GM19372 (cell line): ENCODE results near the gene GRPR.
"Not testable (repeated sequence)": the region's sequence is repeated elsewhere in the genome, so short reads cannot be mapped to it uniquely, and the experiment has no call there.

Experiments used
- ATAC-seq: cut with Tn5 transposase; IDR thresholded peaks from one replicate; pipeline ENCODE4 v1.9.1; 2021; ENCODE audit warnings: mild to moderate bottlenecking, low read depth, moderate library complexity; ENCODE audit not compliant: unreplicated experiment

Gene GRPR

DNA sequence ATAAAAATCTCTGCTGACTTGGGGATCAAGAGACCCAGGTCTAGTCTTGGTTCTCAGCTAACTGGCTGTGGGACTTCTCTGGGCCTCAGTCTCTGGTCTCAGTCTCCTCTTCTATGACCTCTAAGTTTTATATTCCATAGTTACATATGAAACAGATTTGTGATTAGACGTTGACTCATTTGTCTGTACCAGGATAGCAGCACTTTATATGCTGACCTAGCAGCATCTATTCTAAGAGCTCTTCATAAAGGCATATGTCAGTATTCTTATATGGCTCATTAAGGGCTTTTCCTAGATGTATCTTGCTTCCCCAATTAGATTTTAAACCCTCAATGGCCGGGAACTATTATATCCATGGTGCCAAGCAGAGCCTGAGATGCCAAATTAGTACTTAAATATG lies 12.7 kb downstream of the GRPR start:
- no peak for ATAC-seq

DNA sequence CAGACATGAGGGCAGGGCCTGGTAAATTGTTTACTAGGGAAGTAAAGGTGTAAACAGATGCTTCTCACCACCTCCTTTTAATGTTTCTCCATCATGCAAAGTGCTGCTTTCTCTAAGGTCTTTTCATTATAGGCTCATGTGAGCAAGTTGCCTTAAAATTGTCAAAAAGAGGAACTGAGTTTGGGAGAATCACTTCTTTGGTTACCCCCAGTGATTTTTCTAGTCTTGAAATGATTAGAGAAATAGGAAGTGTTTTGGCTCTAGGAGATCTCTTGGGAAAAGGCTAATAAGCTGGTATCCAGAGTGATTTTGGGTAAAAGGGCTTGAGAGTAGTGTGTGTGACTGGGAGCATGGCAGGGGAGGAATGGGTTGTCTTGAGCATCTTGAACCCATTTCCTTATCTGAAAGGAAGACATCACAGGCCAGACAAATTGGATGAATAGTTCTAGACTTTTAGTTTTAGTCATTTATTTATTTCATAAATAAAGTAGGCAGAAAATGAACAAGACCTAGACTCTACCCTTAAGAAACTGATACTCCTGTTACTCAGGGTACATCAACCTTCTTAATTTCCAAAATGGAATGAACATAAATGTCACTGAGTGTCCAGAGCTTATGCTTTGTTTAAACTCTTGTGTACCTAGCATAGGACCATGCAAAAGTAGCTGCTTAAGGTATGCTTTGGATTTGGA lies 14.2 kb downstream of the GRPR start:
- no peak for ATAC-seq

DNA sequence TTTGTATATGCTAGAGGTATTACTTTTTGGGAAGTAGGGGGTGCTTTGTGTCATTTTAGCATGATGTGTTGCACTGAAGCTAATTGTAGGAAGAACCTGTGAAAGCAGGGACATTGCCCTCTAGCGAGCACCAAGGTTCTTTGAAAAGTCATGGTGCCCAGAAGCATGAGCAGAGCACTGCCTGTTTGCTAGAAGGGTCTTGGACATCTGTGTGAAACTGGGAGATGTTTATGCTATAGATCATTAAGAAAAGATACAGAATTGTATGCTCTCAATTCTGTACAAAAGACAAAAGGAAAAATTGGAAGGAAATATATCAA lies 14.7 kb downstream of the GRPR start:
- no peak for ATAC-seq

DNA sequence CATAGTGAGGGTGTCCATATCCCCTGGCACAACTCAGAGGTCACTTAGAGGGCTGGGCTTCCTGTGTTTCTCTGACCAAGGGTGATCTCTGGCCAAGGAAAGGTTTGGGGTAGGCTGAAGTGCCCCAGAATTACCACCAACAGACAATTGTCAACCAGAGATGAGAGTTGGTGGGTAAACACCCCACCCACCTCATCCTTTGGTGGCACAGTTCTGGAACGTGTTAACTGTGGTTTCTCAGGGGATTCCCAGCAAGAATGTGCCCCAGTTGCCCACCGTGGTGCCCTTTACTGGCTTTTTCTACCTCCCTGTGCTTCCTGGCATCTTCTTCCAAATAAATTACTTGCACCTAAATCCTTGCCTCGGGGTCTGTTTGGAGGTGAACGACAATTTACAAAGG lies 17.1 kb downstream of the GRPR start:
- no peak for ATAC-seq

DNA sequence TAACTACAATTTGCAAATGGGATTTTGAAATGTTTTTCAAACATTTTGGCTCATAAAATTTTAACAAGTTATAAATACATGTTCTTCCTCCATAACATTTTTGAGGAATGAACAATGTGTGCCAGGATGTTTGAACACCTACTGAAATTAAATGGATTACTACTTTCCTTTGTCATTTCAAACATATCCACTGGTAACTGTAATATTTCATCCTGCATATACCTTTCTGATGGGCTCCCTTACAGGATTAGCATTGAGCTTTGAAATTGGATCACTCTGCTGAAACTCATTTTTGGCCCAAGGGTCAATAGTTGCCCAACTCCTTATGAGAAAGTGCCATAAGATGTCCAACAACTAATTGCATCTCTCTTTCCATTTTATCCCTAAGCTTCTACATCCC lies 17.6 kb downstream of the GRPR start:
- no peak for ATAC-seq

DNA sequence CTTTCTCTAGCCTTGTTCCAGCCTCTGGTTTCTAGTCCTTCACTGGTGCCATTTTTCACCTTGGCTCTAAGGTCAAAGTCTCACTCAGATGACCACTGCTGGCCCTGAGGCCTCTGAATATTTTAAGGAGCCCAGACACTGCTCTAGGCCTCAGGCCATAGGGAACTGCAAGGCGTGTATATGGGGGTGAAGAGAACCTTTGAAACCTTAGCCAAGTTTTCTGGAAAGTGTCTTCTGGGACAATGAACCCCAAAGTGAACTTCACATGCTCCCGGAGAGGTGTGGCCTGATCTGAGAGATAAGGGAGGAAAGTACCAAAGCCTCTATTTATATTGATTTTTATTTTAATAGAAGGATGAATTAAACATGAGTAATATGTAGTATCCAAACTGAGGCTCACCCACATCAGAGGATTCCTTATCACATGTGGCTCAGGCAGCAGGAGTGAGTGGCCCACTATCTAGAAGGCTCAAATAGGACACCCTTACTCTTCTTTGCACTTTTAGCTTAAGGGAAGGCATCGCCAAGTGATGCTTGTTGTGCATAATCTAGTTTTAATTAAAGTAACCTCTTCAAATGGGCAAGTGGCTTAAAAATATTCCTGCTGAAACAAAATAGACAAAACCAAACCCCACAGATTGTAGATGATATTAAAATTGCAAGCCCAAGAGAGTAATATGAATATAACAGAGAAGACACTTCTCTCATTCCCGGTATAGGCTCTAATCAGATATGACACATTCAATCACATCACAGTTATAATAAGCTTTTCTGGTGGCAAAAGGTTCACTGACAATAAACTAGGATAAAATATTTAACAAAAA lies 18.3 kb downstream of the GRPR start:
- no peak for ATAC-seq

DNA sequence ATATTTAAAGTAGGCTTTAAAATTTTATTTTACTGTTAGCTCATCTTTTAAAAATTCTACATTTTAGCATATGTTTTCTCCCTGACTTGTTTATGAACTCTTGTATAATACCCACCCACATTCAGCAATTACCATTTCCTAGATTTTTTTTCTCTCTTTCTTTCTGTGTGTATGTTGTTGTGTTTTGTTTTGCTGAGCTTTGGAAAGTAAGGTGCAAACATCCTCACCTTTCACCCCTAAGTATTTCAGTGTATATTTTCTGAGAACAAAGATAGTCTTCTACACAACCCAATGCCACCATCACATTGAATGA lies 18.8 kb downstream of the GRPR start:
- ATAC-seq, result no peak

DNA sequence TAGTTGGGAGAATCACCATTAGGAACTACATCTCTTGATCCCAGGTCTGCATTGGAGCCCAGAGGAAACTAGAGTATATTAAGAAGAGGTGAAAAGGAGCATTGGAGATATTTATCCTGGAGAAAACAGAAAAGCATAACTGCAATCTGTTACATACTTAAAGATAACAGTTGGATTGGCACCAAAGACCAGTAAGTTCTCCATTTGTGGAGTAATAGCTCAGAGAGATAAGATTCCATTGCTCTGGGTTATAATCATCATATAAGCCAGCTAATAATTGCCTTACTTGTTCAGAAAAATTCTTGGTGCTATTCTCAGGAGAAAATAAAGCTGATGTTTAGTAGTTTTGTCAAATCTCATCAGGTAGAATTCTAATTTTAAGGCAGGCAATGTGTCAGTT lies 20.6 kb downstream of the GRPR start:
- ATAC-seq, result no peak

DNA sequence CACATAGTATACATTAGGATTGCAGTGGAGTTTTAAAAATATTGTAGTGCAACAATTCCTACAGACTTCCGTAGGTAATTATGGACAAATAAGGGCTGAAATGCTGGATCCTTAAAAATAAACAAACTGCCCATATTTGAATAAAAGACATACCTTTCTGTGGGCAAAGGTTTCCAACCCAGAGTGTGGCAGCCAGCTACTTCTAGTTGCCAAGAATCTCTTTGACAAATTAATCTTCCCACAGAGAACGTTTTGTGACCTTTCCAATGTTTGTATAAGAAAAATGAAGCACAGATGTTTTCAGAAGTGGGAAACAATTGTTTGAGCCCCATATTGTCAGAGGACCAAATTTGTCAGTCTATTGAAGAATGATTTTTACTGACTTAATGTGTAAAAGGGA lies 21.1 kb downstream of the GRPR start:
- ATAC-seq, result no peak

DNA sequence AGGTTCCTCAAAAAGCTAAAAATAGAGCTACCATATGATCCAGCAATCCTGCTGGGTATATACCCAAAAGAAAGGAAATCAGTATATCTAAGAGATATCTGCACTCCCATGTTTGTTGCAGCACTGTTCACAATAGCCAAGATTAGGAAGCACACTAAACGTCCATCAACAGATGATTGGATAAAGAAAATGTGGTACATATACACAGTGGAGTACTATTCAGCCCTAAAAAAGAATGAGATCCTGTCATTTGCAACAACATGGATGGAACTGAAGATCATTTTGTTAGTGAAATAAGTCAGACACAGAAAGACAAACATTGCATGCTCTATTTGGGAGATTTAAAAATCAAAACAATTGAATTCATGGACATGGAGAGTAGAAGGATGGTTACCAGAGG lies 21.7 kb downstream of the GRPR start:
- not testable (repeated sequence) for ATAC-seq

DNA sequence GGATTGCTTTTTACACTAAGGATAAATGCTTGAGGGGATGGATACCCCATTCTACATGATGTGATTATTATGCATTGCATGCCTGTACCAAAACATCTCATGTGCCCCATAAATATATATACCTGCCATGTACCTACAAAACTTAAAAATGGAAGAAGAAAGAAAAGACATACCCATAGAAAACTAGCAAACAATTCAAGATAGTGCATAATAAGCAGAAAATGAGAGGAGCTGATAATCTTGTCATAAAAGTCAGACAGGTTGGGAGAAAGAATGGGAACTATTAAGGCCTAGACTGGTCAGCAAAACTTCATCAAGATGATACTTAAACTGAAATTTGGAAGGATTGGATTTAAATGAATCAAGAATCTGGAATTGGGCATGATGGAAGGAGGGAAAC lies 22.3 kb downstream of the GRPR start:
- ATAC-seq, result no peak

DNA sequence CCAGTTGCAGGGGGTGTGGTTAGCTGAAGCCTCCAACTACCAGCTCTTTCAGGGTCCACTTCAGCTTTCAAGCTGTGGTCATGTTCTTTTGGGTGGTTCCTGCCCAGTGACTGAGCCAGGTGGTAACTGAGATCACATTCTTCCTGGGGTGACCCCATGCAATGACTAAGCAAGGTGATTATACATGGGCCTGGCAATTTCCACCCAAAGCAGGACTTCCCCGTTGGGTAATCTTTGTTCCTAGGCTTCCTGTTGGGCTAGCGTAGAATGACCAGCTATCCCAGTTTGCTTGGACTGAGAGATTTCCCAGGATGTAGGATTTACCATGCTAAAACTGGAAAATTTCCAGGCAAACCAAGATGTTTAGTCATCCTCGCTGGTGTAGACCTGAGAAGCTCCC lies 25.5 kb downstream of the GRPR start:
- no peak for ATAC-seq

DNA sequence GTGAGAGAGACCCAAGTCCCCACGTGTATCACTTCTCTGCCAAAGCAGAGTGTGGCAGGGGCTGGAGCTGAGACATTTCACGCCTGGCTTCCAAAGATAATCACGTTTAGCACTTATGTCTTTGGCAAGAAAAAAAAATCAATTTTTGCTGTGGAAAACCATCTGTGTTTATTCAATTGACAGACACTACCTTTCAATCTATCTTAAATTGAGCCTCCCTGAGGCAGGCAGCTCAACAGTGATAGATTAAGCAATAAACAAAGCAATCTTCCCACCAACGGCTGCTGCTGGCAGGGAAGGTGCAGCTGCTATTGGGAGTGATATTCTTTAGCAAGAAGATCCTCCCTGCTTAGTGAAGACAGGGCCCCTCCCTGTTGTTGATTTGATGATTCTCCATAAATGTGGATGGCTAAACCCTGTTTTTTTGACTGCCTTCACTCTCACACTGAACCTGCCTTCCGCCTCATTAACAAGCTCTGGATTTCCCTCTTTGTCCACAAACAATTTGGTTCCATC lies 32.3 kb downstream of the GRPR start:
- ATAC-seq, result no peak

DNA sequence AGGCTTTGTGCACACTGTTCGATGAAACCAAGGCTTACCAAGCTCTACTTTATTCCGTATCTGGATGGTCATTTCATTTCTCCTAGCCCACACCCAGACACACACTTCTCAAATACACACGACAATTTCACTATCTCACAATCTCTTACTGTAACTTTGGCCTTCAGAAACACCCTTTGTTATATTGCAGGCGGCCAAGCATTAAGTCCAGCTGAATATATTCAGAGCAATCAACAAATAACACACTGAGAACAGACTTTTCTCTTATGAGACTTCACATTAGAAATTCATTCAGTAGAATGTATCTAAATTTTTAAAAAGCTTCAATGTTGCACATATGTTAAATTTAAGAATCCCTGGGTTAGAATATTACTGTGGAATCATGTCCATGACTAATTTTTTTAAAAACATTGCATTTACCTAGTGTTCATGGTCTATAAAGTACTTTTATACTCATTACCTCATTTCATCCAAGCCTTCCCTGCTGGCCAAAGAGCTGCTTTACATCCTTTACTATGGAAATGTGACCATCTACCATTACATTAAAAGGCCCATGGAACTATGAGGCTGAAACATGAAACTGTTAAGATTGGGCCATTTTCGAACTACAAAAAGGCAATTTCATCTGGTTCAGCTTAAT lies 33.4 kb downstream of the GRPR start:
- ATAC-seq, result no peak

DNA sequence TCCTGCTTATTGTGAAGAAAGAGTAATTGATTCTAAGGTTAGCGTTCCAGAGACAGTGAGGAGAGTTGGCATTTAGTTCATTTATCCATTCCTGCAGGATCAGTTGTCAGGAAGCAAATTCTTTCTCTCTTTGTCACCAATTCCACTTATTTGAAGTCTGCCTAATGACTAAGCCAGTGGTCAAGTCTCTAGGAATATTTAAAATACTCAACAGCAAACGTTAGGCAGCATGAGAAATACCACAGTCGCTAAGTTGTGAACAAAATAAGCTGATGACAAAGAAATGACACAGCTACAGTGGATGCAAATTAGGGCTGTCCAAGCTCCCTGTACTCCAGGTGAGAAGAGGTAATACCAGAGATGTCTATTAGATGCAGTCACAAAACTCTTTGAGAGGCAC lies 37.4 kb downstream of the GRPR start:
- no peak for ATAC-seq

DNA sequence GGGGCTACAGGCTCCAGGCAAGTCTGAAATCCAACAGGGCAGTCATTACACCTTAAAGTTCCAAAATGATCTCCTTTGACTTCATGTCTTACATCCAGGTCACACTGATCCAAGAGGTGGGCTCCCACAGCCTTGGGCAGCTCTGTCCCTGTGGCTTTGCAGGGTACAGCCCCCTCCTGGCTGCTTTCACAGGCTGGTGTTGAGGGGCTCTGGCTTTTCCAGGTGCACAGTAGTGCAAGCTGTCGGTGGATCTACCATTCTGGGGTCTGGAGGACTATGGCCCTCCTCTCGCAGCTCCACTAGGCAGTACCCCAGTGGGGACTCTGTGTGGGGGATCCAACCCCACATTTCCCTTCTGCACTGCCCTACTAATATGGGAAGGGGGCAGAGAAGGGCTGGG lies 37.8 kb downstream of the GRPR start:
- not testable (repeated sequence) for ATAC-seq

DNA sequence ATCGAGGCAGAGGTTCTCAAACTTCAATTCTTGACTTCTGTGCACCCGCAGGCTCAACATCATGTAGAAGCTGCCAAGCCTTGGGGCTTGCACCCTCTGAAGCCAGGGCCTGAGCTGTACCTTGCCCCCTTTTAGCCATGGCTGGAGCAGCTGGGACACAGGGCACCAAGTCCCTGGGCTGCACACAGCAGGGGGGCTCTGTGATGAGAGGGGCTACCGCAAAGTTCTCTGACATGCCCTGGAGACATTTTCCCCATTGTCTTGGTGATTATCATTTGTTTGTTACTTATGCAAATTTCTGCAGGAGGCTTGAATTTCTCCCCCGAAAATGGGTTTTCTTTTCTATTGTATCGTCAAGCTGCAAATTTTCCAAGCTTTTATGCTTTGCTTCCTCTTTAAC lies 39.0 kb downstream of the GRPR start:
- no peak for ATAC-seq

DNA sequence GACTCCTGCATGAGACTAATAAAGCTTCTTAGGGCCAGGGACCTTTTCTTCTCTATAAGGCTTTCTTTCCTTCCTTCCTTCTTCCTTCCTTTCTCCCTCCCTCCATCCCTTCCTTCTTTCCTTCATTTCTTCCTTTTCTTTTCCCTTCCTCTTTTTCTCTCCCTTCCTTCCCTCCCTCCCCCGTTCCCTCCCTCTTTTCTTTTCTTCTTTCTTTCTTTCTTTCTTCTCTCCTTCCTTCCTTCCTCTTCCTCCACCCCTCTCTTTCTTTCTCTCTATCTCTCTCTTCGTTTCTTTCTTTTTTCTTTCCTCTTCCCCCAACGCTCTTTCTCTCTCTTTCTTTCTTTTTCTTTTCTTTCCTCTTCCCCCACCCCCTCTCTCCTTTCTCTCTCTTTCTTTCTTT lies 41.4 kb downstream of the GRPR start:
- no peak for ATAC-seq

DNA sequence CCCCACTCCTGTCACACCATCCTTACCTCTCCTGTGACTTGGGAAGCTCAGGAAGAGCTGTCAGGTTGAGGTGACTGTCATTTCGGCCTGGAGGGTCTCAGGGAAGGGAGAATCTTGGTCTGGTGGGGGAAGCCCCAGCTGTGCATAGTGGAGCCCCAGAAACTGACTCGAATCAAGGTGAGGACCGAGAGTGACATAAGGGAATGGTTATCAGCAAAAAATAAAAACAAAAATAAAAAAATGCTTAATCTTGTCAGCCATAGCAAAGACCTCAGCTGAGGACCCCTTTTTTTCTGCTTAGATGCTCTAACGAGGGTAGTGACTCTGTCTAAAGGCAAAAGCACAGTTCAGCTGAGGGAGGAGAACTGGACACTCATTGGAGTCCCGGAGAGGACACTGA lies 43.8 kb downstream of the GRPR start, which contains the start of gene MAGEB17:
TSS of gene MAGEB17 (plus strand) at position 301 of the 400 bp plus-strand sequence. CDS start 2,902 bp downstream, outside the sequence.
- no peak for ATAC-seq

DNA sequence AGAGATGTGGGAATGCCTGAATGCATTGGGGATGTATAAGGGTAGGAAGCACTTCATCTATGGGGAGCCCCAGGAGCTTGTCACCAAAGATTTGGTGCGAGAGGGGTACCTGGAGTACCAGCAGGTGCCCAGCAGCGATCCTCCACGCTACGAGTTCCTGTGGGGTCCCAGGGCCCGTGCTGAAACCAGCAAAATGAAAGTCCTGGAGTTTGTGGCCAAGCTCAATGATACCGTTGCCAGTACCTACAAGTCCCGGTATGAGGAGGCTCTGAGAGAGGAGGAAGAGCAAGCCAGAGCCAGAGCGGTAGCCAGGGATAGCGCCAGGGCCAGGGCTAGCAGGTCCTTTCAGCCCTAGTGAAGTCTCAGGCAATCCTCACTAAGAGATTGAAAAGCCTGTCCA lies 47.7 kb downstream of the GRPR start:
- no peak for ATAC-seq

DNA sequence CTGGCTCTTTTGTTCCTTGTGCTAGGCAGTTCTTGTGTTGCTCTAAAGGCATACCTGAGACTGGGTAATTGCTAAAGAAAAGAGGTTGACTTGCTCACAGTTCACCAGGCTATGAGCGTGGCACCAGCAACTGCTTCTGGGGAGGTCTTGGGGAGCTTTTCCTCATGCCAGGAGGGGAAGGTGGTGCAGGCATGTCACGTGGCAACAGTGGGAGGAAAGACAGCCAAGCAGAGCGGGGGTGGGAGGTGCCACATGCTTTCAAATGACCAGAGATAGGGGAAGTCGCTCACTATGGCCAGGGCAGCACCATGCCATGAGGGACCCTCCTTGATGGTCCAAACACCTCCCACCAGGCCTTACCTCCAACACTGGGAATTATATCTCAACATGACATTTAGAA lies 48.6 kb downstream of the GRPR start:
- ATAC-seq, result no peak

DNA sequence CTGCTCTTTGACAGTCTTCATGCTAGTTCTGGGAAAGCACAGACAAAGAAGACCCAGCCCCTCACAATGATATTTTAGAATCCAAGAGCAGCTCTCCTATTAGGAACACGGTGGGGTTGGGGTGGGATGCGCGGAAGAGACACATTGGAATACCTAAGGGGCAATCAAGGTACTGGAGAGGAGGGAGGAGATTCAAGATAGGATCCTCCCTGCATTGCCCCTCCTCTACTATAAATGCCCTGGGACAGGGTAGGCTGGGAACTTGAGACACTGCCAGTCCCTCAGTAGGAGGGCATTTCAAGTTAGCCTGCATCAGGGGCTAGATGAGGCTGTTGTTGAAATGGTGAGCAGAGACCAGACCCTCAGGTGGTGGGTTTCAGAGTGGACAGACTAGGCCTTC lies 49.0 kb downstream of the GRPR start:
- no peak for ATAC-seq
